GM23248 (cell line): ENCODE measurements around the gene COLEC11. TPM values are rescaled to one million over a fixed set of nuclear protein-coding genes. Genes with fewer than 3 reads are reported as not detected.

Experiments used
- DNase-seq: peaks from one replicate; pipeline ENCODE4 v3.0.0-alpha.2; 2015
- H2AFZ ChIP-seq: fragments of 200-600 bp; sonication (generic); 2 replicates; pipeline ENCODE4 v1.6.1; 2016; ENCODE audit warnings: antibody characterized with exemption
- H3F3A ChIP-seq: fragments of 200-600 bp; sonication (generic); 2 replicates; pipeline ENCODE4 v1.6.1; 2016; ENCODE audit warnings: mild to moderate bottlenecking, antibody characterized with exemption, mixed run types; ENCODE audit not compliant: insufficient read depth
- H3K27ac ChIP-seq: fragments of 200-600 bp; sonication (generic); 2 replicates; pipeline ENCODE4 v1.5.1; 2016; ENCODE audit warnings: mild to moderate bottlenecking
- H3K27me3 ChIP-seq: fragments of 200-600 bp; sonication (generic); replicated peaks from 2 replicates; pipeline ENCODE4 v1.6.1; 2016; ENCODE audit warnings: mild to moderate bottlenecking; ENCODE audit not compliant: insufficient read depth
- H3K36me3 ChIP-seq: fragments of 200-600 bp; sonication (generic); 2 replicates; pipeline ENCODE4 v1.6.1; 2016; ENCODE audit warnings: low read depth, mild to moderate bottlenecking
- H3K4me1 ChIP-seq: fragments of 200-600 bp; sonication (generic); 2 replicates; pipeline ENCODE4 v1.6.1; 2016; ENCODE audit warnings: mild to moderate bottlenecking; ENCODE audit not compliant: insufficient read depth
- H3K4me2 ChIP-seq: fragments of 200-600 bp; sonication (generic); one replicate; pipeline ENCODE4 v1.6.1; 2016; ENCODE audit warnings: mild to moderate bottlenecking; ENCODE audit not compliant: unreplicated experiment
- H3K4me3 ChIP-seq: fragments of 200-600 bp; sonication (generic); 2 replicates; pipeline ENCODE4 v1.5.1; 2016; ENCODE audit warnings: mild to moderate bottlenecking
- H3K79me2 ChIP-seq: fragments of 200-600 bp; sonication (generic); 2 replicates; pipeline ENCODE4 v1.6.1; 2016; ENCODE audit warnings: mild to moderate bottlenecking; ENCODE audit not compliant: insufficient read depth
- H3K9ac ChIP-seq: fragments of 200-600 bp; sonication (generic); 2 replicates; pipeline ENCODE4 v1.6.1; 2016; ENCODE audit warnings: mild to moderate bottlenecking
- H3K9me2 ChIP-seq: fragments of 200-600 bp; sonication (generic); 2 replicates; pipeline ENCODE4 v1.6.1; 2016; ENCODE audit warnings: mixed run types, mild to moderate bottlenecking, moderate library complexity; ENCODE audit not compliant: insufficient read depth
- H3K9me3 ChIP-seq: fragments of 200-600 bp; sonication (generic); one replicate; pipeline ENCODE4 v1.6.1; 2017; ENCODE audit warnings: low read depth
- H4K20me1 ChIP-seq: fragments of 200-600 bp; sonication (generic); 2 replicates; pipeline ENCODE4 v1.6.0; 2016; ENCODE audit not compliant: insufficient read depth
- EZH2 ChIP-seq: fragments of 200-600 bp; sonication (generic); IDR thresholded peaks from 2 replicates; pipeline ENCODE4 v1.6.1; 2018; ENCODE audit warnings: antibody characterized with exemption, mild to moderate bottlenecking; ENCODE audit not compliant: insufficient read depth, poor library complexity, severe bottlenecking
- EZH2phosphoT487 ChIP-seq: fragments of 200-600 bp; sonication (generic); IDR thresholded peaks from 2 replicates; pipeline ENCODE4 v1.6.1; 2018; ENCODE audit warnings: antibody characterized with exemption, moderate library complexity, mild to moderate bottlenecking, low read depth; ENCODE audit not compliant: insufficient read depth
- WGBS, 2 experiments: methylation state at CpG; one replicate each; pipeline ENCODE4 v1.1.6; 2015 to 2017; ENCODE audit warnings: low lambda C conversion rate in 2 of 2, low coverage in 1 of 2; ENCODE audit errors: missing lambda C conversion rate in 2 of 2; 5-methylcytosine and 5-hydroxymethylcytosine counted together
- in situ Hi-C: fragments of 300-500 bp; cut with MboI; formaldehyde crosslinking; loops from 2 replicates; pipeline ENCODE4 v1.15.0; 2020
- polyA plus RNA-seq: library from polyadenylated mRNA; unstranded; fragments of >200 nt; fragmentation: Nextera tagmentation; extraction: Ambion mirVana; gene quantifications from 2 replicates; pipeline ENCODE4 v1.2.1, GENCODE V29; 2016
- total RNA-seq: library from RNA; depleted of rRNA; stranded (reverse); fragments of >200 nt; shearing (Covaris generic); gene quantifications from 2 replicates; pipeline ENCODE4 v1.2.3, GENCODE V29; 2014

COLEC11 gene
- total and polyA plus RNA-seq, 2 experiments from 2014 or later: not detected

- in situ Hi-C loops: no loop called here
- no peak for DNase-seq
- no peak overlapping the region for H3K9ac ChIP-seq
- H3K79me2 ChIP-seq: no peaks in the 10 kb centered on the region
- TF ChIP-seq EZH2phosphoT487 (no peak), EZH2 (no peak)
- no peaks in the 10 kb centered on the region for H3K9me2 ChIP-seq
- H3K9me3 ChIP-seq: no peaks in the 10 kb centered on the region
- no peaks in the 10 kb centered on the region for H4K20me1 ChIP-seq
- no peak overlapping the region for H2AFZ ChIP-seq
- no peak overlapping the region for H3K4me3 ChIP-seq
- H3K4me1 ChIP-seq: no peaks in the 10 kb centered on the region
- H3K27ac ChIP-seq: no peak overlapping the region
- no peak overlapping the region for H3K4me2 ChIP-seq
- peaks cover 17% of the 10 kb centered on the region; the same call in 1 of the 2 replicates for H3K27me3 ChIP-seq
- WGBS, 2 experiments: 62 to 67% methylated on average over 13 of the region's 13 CpGs
- H3K36me3 ChIP-seq: no peaks in the 10 kb centered on the region
- H3F3A ChIP-seq: no peaks in the 10 kb centered on the region
These were observed 41.8 kb downstream of the COLEC11 start for GRCh38 chr2:3636586-3637310.

GRCh38 chr2:3637311-3637675, 42.4 kb downstream of the COLEC11 start:
- H4K20me1 ChIP-seq: no peaks in the 10 kb centered on the region
- H3K36me3 ChIP-seq: no peaks in the 10 kb centered on the region
- no peak for DNase-seq
- no peaks in the 10 kb centered on the region for H3K9me3 ChIP-seq
- TF ChIP-seq EZH2 (no peak), EZH2phosphoT487 (no peak)
- H3K27me3 ChIP-seq: peaks cover 17% of the 10 kb centered on the region; the same call in 1 of the 2 replicates
- H3K27ac ChIP-seq: no peak overlapping the region
- H3K9ac ChIP-seq: no peak overlapping the region
- no peak overlapping the region for H3K4me2 ChIP-seq
- WGBS, 2 experiments: 61 to 69% methylated on average over 11 of the region's 11 CpGs
- no peaks in the 10 kb centered on the region for H3F3A ChIP-seq
- H3K9me2 ChIP-seq: no peaks in the 10 kb centered on the region
- no peaks in the 10 kb centered on the region for H3K4me1 ChIP-seq
- in situ Hi-C loops: no loop called here
- no peak overlapping the region for H2AFZ ChIP-seq
- H3K4me3 ChIP-seq: no peak overlapping the region
- H3K79me2 ChIP-seq: no peaks in the 10 kb centered on the region

- H2AFZ ChIP-seq: no peak overlapping the region
- no peak for TF ChIP-seq EZH2phosphoT487
- TF ChIP-seq EZH2: no peak
- H3K4me3 ChIP-seq: no peak overlapping the region
- in situ Hi-C loops: no loop called here
- H3K27ac ChIP-seq: no peak overlapping the region
- H3K4me2 ChIP-seq: no peak overlapping the region
- no peak for DNase-seq
- WGBS, 2 experiments: 77 to 82% methylated on average over 30 of the region's 30 CpGs
- H3K79me2 ChIP-seq: no peaks in the 10 kb centered on the region
- H3K9me2 ChIP-seq: no peaks in the 10 kb centered on the region
- H3K36me3 ChIP-seq: no peaks in the 10 kb centered on the region
- H3K4me1 ChIP-seq: no peaks in the 10 kb centered on the region
- no peaks in the 10 kb centered on the region for H4K20me1 ChIP-seq
- H3F3A ChIP-seq: no peaks in the 10 kb centered on the region
- no peak overlapping the region for H3K9ac ChIP-seq
- peaks cover 17% of the 10 kb centered on the region; the same call in 1 of the 2 replicates for H3K27me3 ChIP-seq
- no peaks in the 10 kb centered on the region for H3K9me3 ChIP-seq
These were observed 43.0 kb downstream of the COLEC11 start for GRCh38 chr2:3637692-3638455.

- Histone ChIP-seq H3K4me1 (no peaks in the 10 kb centered on the region), H3K9me2 (no peaks in the 10 kb centered on the region), H3K27me3 (peaks cover 17% of the 10 kb centered on the region; the same call in 1 of the 2 replicates), H3K27ac (no peak overlapping the region), H3K4me3 (no peak overlapping the region), H3K36me3 (no peaks in the 10 kb centered on the region), H3K9me3 (no peaks in the 10 kb centered on the region), H3K79me2 (no peaks in the 10 kb centered on the region), H3K9ac (no peak overlapping the region), H4K20me1 (no peaks in the 10 kb centered on the region), H3F3A (no peaks in the 10 kb centered on the region), H2AFZ (no peak overlapping the region), H3K4me2 (no peak overlapping the region)
- no peak for DNase-seq
- WGBS, 2 experiments: 72 to 75% methylated on average over 8 of the region's 8 CpGs
- in situ Hi-C loops: no loop called here
- TF ChIP-seq EZH2phosphoT487 (no peak), EZH2 (no peak)
These were observed 43.5 kb downstream of the COLEC11 start for GRCh38 chr2:3638456-3638810.
